ENCODE results near the gene TMOD1. TPM values are rescaled to one million over a fixed set of nuclear protein-coding genes. Genes with fewer than 3 reads are reported as not detected.

The TMOD1 gene
- total and polyA plus RNA-seq, 11 donors: 96.4 to 201 (median 158) TPM

GRCh38 chr9:97563458-97564135, 62.1 kb downstream of the TMOD1 start:
- intact Hi-C loops (cut with DNase I): loop anchor here in 3 of 10 donors (5.0 to 10.0 kb wide), 2 partner anchors 34 to 59 kb away; partner anchors contain the start of gene TMOD1 (in 1 of the 3)
- ATAC-seq (peak in 3 of 4 donors; percentile 4 to 20 (median 20)), DNase-seq (no peak)
- TF ChIP-seq POLR2A (IDR thresholded peaks at IDR 0.05) (no peak), CTCF (IDR thresholded peaks at IDR 0.05) (no peak)
- H3K36me3 ChIP-seq: peaks cover 0 to 35% (median 7%) of the 10 kb centered on the region in 9 donors
- no peak overlapping the region for H3K4me3 ChIP-seq
- WGBS, 4 donors: 35 to 51% (median 46%) methylated on average over 13 of the region's 13 CpGs
- H3K4me1 ChIP-seq: peaks cover 4 to 62% (median 28%) of the 10 kb centered on the region in 12 donors
- H3K27me3 ChIP-seq: no peaks in the 10 kb centered on the region
- peak overlapping the region in 10 of 12 donors; percentile 11 to 73 (median 56) for H3K27ac ChIP-seq
- no peaks in the 10 kb centered on the region for H3K9me3 ChIP-seq

GRCh38 chr9:97564291-97565175, 63.1 kb downstream of the TMOD1 start:
- 21 to 45% (median 28%) methylated on average over 5 to 14 of the region's 14 CpGs for WGBS, 4 donors
- H3K9me3 ChIP-seq: no peaks in the 10 kb centered on the region
- no peak overlapping the region for H3K4me3 ChIP-seq
- DNase-seq (peak in 1 of 5 donors; percentile 38), ATAC-seq (peak; percentile 45 to 72 (median 62))
- peaks cover 4 to 54% (median 21%) of the 10 kb centered on the region in 12 donors for H3K4me1 ChIP-seq
- TF ChIP-seq POLR2A (IDR thresholded peaks at IDR 0.05) (no peak), CTCF (IDR thresholded peaks at IDR 0.05) (peak in 1 of 12 donors; percentile 11)
- H3K36me3 ChIP-seq: peaks cover 0 to 44% (median 15%) of the 10 kb centered on the region in 9 donors
- H3K27ac ChIP-seq: peak overlapping the region; percentile 0 to 73 (median 46)
- no peaks in the 10 kb centered on the region for H3K27me3 ChIP-seq
- intact Hi-C loops (cut with DNase I): loop anchor here in 3 of 10 donors (5.0 to 10.0 kb wide), 2 partner anchors 33 to 60 kb away; partner anchors contain the start of gene TMOD1 (in 1 of the 3)

- H3K9me3 ChIP-seq: no peaks in the 10 kb centered on the region
- 81 to 97% (median 88%) methylated on average over 5 of the region's 5 CpGs for WGBS, 4 donors
- DNase-seq (no peak), ATAC-seq (no peak)
- no peaks in the 10 kb centered on the region for H3K27me3 ChIP-seq
- H3K4me3 ChIP-seq: no peak overlapping the region
- peaks cover 4 to 51% (median 22%) of the 10 kb centered on the region in 12 donors for H3K4me1 ChIP-seq
- peak overlapping the region in 7 of 12 donors; percentile 0 to 73 (median 63) for H3K27ac ChIP-seq
- peaks cover 0 to 52% (median 21%) of the 10 kb centered on the region in 9 donors for H3K36me3 ChIP-seq
- intact Hi-C loops (cut with DNase I): loop anchor here in 1 of 10 donors (10.0 kb wide), 1 partner anchor 60 kb away; the partner anchor contains the start of gene TMOD1
- TF ChIP-seq POLR2A (IDR thresholded peaks at IDR 0.05): no peak
- no peak for TF ChIP-seq CTCF (IDR thresholded peaks at IDR 0.05)
These were observed 63.8 kb downstream of the TMOD1 start for GRCh38 chr9:97565262-97565661.
